Upper lobe of left lung (tissue), 4 donors: ENCODE results near the gene PDZD8.

ENCODE experiments used
- EP300 ChIP-seq, 4 donors: sonication (generic); formaldehyde crosslinking; IDR thresholded peaks; one replicate each; pipeline ENCODE4 v1.5.1; 2017; ENCODE audit warnings: antibody characterized with exemption in 4 of 4, control low read depth in 2 of 4
- POLR2AphosphoS5 ChIP-seq, 2 donors: sonication (generic); formaldehyde crosslinking; IDR thresholded peaks; one replicate each; pipeline ENCODE4 v1.5.1; 2017; ENCODE audit warnings: antibody characterized with exemption in 2 of 2

DNA sequence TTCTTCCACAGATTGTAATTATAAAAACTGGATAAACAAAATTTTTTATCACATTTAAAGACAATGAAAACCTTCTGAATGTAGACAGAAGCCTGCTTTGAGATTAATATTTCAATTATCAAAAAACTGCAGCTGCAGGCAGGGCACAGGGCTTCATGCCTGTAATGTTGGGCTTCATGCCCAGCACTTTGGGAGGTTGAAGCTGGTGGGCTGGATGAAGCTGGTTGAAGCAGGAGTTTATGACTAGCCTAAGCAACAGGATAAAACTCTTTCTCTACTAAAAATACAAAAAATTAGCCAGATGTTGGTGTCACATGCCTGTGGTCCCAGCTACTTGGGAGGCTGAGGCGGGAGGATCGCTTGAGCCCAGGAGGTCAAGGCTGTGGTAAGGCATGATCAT, 41.2 kb downstream of the PDZD8 start:
- TF ChIP-seq POLR2AphosphoS5 (IDR thresholded peaks at IDR 0.05) (no peak), EP300 (IDR thresholded peaks at IDR 0.05) (no peak)
